ENCODE results near the gene GPANK1.

- TF ChIP-seq CTCF (IDR thresholded peaks at IDR 0.05) (no peak), POLR2A (IDR thresholded peaks at IDR 0.05) (no peak)
Observed at GRCh38 chr6:31666337-31666965, 1.7 kb upstream of the GPANK1 start.
